BLaER1 (cell line): ENCODE measurements around the gene MTHFD1.

Experiments used
- H3K27ac ChIP-seq: shearing (Covaris generic); formaldehyde crosslinking; 2 replicates; pipeline ENCODE4 v1.8.1; 2022
- H3K27me3 ChIP-seq: shearing (Covaris generic); formaldehyde crosslinking; 2 replicates; pipeline ENCODE4 v1.8.1; 2022
- H3K36me3 ChIP-seq: shearing (Covaris generic); formaldehyde crosslinking; 2 replicates; pipeline ENCODE4 v1.8.1; 2022
- H3K4me1 ChIP-seq: shearing (Covaris generic); formaldehyde crosslinking; 2 replicates; pipeline ENCODE4 v1.8.1; 2022
- H3K4me2 ChIP-seq: shearing (Covaris generic); formaldehyde crosslinking; 2 replicates; pipeline ENCODE4 v1.8.1; 2022
- H3K4me3 ChIP-seq: shearing (Covaris generic); formaldehyde crosslinking; 2 replicates; pipeline ENCODE4 v1.8.1; 2022
- H3K9ac ChIP-seq: shearing (Covaris generic); formaldehyde crosslinking; 2 replicates; pipeline ENCODE4 v1.8.1; 2022
- H3K9me3 ChIP-seq: shearing (Covaris generic); formaldehyde crosslinking; 2 replicates; pipeline ENCODE4 v1.8.1; 2022
- H4K20me1 ChIP-seq: shearing (Covaris generic); formaldehyde crosslinking; 2 replicates; pipeline ENCODE4 v1.8.1; 2022
- Cebpa-rat ChIP-seq: shearing (Covaris generic); IDR thresholded peaks from 2 replicates; pipeline ENCODE4 v1.8.1; 2022

The MTHFD1 gene

GRCh38 chr14:64421166-64421565, 33.0 kb downstream of the MTHFD1 start:
- no peaks in the 10 kb centered on the region for H3K27me3 ChIP-seq
- no peak overlapping the region for H3K4me2 ChIP-seq
- H3K9me3 ChIP-seq = no peaks in the 10 kb centered on the region
- H4K20me1 ChIP-seq = no peaks in the 10 kb centered on the region
- no peak overlapping the region for H3K4me3 ChIP-seq
- no peaks in the 10 kb centered on the region for H3K4me1 ChIP-seq
- TF ChIP-seq Cebpa-rat = no peak
- no peak overlapping the region for H3K9ac ChIP-seq
- no peak overlapping the region for H3K27ac ChIP-seq
- H3K36me3 ChIP-seq = peaks cover 99% of the 10 kb centered on the region

- Histone ChIP-seq H3K27me3 (no peaks in the 10 kb centered on the region), H3K9ac (no peak overlapping the region), H3K4me3 (no peak overlapping the region), H3K4me2 (no peak overlapping the region), H3K4me1 (no peaks in the 10 kb centered on the region), H4K20me1 (no peaks in the 10 kb centered on the region), H3K27ac (no peak overlapping the region), H3K9me3 (no peaks in the 10 kb centered on the region), H3K36me3 (peaks cover 98% of the 10 kb centered on the region)
- TF ChIP-seq Cebpa-rat = no peak
Observed at GRCh38 chr14:64422005-64422404, 33.9 kb downstream of the MTHFD1 start.

- no peak overlapping the region for H3K9ac ChIP-seq
- no peak overlapping the region for H3K4me3 ChIP-seq
- H3K27ac ChIP-seq = no peak overlapping the region
- H4K20me1 ChIP-seq = no peaks in the 10 kb centered on the region
- no peak overlapping the region for H3K4me2 ChIP-seq
- no peak for TF ChIP-seq Cebpa-rat
- peaks cover 98% of the 10 kb centered on the region for H3K36me3 ChIP-seq
- H3K9me3 ChIP-seq = no peaks in the 10 kb centered on the region
- no peaks in the 10 kb centered on the region for H3K27me3 ChIP-seq
- H3K4me1 ChIP-seq = no peaks in the 10 kb centered on the region
Observed at GRCh38 chr14:64422756-64423155, 34.6 kb downstream of the MTHFD1 start.

GRCh38 chr14:64423987-64424386, 35.8 kb downstream of the MTHFD1 start:
- TF ChIP-seq Cebpa-rat = no peak
- Histone ChIP-seq H3K4me2 (no peak overlapping the region), H3K9me3 (no peaks in the 10 kb centered on the region), H3K9ac (no peak overlapping the region), H3K36me3 (peaks cover 98% of the 10 kb centered on the region), H3K4me3 (no peak overlapping the region), H3K27ac (no peak overlapping the region), H4K20me1 (no peaks in the 10 kb centered on the region), H3K4me1 (no peaks in the 10 kb centered on the region), H3K27me3 (no peaks in the 10 kb centered on the region)

- H3K4me2 ChIP-seq = no peak overlapping the region
- H3K36me3 ChIP-seq = peaks cover 100% of the 10 kb centered on the region
- no peak for TF ChIP-seq Cebpa-rat
- H3K9me3 ChIP-seq = no peaks in the 10 kb centered on the region
- H3K4me1 ChIP-seq = no peaks in the 10 kb centered on the region
- no peak overlapping the region for H3K27ac ChIP-seq
- no peaks in the 10 kb centered on the region for H3K27me3 ChIP-seq
- no peaks in the 10 kb centered on the region for H4K20me1 ChIP-seq
- H3K4me3 ChIP-seq = no peak overlapping the region
- H3K9ac ChIP-seq = no peak overlapping the region
Observed at GRCh38 chr14:64434528-64434927, 46.4 kb downstream of the MTHFD1 start.

GRCh38 chr14:64438181-64438841, 50.2 kb downstream of the MTHFD1 start:
- H3K36me3 ChIP-seq = peaks cover 100% of the 10 kb centered on the region

GRCh38 chr14:64439141-64439540, 51.0 kb downstream of the MTHFD1 start:
- H3K27me3 ChIP-seq = no peaks in the 10 kb centered on the region
- no peak overlapping the region for H3K9ac ChIP-seq
- H3K9me3 ChIP-seq = no peaks in the 10 kb centered on the region
- H3K4me2 ChIP-seq = no peak overlapping the region
- H3K4me1 ChIP-seq = no peaks in the 10 kb centered on the region
- H3K36me3 ChIP-seq = peaks cover 99% of the 10 kb centered on the region
- H3K4me3 ChIP-seq = no peak overlapping the region
- no peaks in the 10 kb centered on the region for H4K20me1 ChIP-seq
- no peak overlapping the region for H3K27ac ChIP-seq
- no peak for TF ChIP-seq Cebpa-rat

More at GRCh38 chr14:64438181-64438841, 50.2 kb downstream of the MTHFD1 start:
- Histone ChIP-seq H3K4me2 (no peak overlapping the region), H3K4me1 (no peaks in the 10 kb centered on the region), H3K9ac (no peak overlapping the region), H3K27me3 (no peaks in the 10 kb centered on the region), H3K9me3 (no peaks in the 10 kb centered on the region), H3K27ac (no peak overlapping the region), H3K4me3 (no peak overlapping the region), H4K20me1 (no peaks in the 10 kb centered on the region)
- no peak for TF ChIP-seq Cebpa-rat

GRCh38 chr14:64440494-64440893, 52.3 kb downstream of the MTHFD1 start:
- no peak overlapping the region for H3K27ac ChIP-seq
- no peaks in the 10 kb centered on the region for H3K9me3 ChIP-seq
- H3K9ac ChIP-seq = no peak overlapping the region
- peak; percentile 55; the same call in 1 of the 2 replicates for TF ChIP-seq Cebpa-rat
- H4K20me1 ChIP-seq = no peaks in the 10 kb centered on the region
- H3K4me2 ChIP-seq = no peak overlapping the region
- no peaks in the 10 kb centered on the region for H3K27me3 ChIP-seq
- no peak overlapping the region for H3K4me3 ChIP-seq
- H3K4me1 ChIP-seq = no peaks in the 10 kb centered on the region
- peaks cover 99% of the 10 kb centered on the region for H3K36me3 ChIP-seq

- Histone ChIP-seq H3K9ac (no peak overlapping the region), H3K36me3 (peaks cover 95% of the 10 kb centered on the region)
Observed at GRCh38 chr14:64442300-64442988, 54.3 kb downstream of the MTHFD1 start.

GRCh38 chr14:64444140-64444539, 56.0 kb downstream of the MTHFD1 start:
- no peak overlapping the region for H3K4me3 ChIP-seq
- no peaks in the 10 kb centered on the region for H4K20me1 ChIP-seq
- no peak overlapping the region for H3K4me2 ChIP-seq
- H3K36me3 ChIP-seq = peaks cover 95% of the 10 kb centered on the region
- no peak for TF ChIP-seq Cebpa-rat
- no peak overlapping the region for H3K27ac ChIP-seq
- no peak overlapping the region for H3K9ac ChIP-seq
- no peaks in the 10 kb centered on the region for H3K9me3 ChIP-seq
- H3K4me1 ChIP-seq = no peaks in the 10 kb centered on the region
- no peaks in the 10 kb centered on the region for H3K27me3 ChIP-seq

More at GRCh38 chr14:64442300-64442988, 54.3 kb downstream of the MTHFD1 start:
- Histone ChIP-seq H3K9me3 (no peaks in the 10 kb centered on the region), H3K4me3 (no peak overlapping the region), H3K27me3 (no peaks in the 10 kb centered on the region), H3K4me1 (no peaks in the 10 kb centered on the region), H4K20me1 (no peaks in the 10 kb centered on the region), H3K4me2 (no peak overlapping the region), H3K27ac (no peak overlapping the region)
- no peak for TF ChIP-seq Cebpa-rat
